GM21447 (cell line): Measurements from ENCODE around the gene ZNF385C.
"Not testable (repeated sequence)": the region's sequence is repeated elsewhere in the genome, so short reads cannot be mapped to it uniquely, and the experiment has no call there.

Source experiments
- ATAC-seq: cut with Tn5 transposase; IDR thresholded peaks from one replicate; pipeline ENCODE4 v1.9.1; 2021; ENCODE audit not compliant: unreplicated experiment

Gene ZNF385C

GRCh38 chr17:42026857-42027589 is 71.2 kb downstream of the ZNF385C start:
- ATAC-seq, result no peak

DNA sequence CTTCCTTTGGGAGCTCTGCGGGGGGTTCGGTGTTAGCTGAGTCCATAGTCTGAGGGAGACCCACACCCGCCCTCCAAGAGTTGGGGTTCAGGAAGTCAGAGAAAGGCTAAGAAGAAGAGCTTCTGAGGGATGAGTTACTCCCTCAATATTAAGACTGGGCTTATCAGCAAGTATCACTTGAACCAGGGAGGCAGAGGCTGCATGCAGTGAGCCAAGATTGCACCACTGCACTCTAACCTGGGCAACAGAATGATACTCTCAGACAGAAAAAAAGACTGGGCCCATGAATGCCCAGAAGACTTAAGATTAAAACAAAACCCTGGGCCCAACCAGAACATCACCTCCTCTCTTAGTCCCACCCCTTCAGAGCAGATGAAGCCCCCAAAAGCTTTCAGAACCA is 72.3 kb downstream of the ZNF385C start:
- no peak for ATAC-seq

DNA sequence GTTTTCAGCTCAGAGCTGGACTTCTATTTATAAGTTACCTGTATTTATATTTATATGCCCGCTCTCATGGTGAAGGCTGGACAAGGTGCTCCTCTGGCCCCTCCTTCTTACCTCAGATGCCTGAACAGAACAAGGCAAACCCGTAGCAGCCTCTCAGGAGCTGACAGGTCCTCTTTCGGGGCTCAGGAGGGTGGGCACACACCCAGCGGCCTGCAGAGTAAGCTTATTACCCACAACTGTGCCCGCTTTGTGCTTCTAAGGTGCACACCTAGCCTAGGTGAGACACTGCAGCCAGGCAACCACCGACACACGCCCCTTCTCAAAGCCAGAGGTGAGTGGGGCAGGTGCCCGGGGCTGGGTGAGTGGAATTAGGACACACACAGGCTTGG is 73.1 kb downstream of the ZNF385C start:
- ATAC-seq, result no peak

GRCh38 chr17:42023524-42024349 is 74.5 kb downstream of the ZNF385C start:
- no peak for ATAC-seq

- not testable (repeated sequence) for ATAC-seq
Observed at GRCh38 chr17:42020845-42021244, 77.4 kb downstream of the ZNF385C start.

GRCh38 chr17:42019509-42020404 is 78.5 kb downstream of the ZNF385C start, which contains the start of gene NKIRAS2:
Gene NKIRAS2, plus strand, starts transcription at chr17:42020090. Its CDS starts 1,488 bp downstream, at chr17:42021578.
- peak; percentile 47 for ATAC-seq

GRCh38 chr17:42018988-42019387 is 79.3 kb downstream of the ZNF385C start:
- ATAC-seq, result no peak

GRCh38 chr17:42018339-42018738 is 79.9 kb downstream of the ZNF385C start:
- ATAC-seq, result no peak

- no peak for ATAC-seq
Observed at GRCh38 chr17:42017866-42018200, 80.4 kb downstream of the ZNF385C start.

- peak; percentile 72 for ATAC-seq
Observed at GRCh38 chr17:42016941-42017865, 81.1 kb downstream of the ZNF385C start, which contains the start of gene DNAJC7. Gene DNAJC7, minus strand, starts transcription at chr17:42017439. Its CDS starts 23 bp downstream, at chr17:42017416.

GRCh38 chr17:42016411-42016831 is 81.9 kb downstream of the ZNF385C start:
- ATAC-seq, result no peak

DNA sequence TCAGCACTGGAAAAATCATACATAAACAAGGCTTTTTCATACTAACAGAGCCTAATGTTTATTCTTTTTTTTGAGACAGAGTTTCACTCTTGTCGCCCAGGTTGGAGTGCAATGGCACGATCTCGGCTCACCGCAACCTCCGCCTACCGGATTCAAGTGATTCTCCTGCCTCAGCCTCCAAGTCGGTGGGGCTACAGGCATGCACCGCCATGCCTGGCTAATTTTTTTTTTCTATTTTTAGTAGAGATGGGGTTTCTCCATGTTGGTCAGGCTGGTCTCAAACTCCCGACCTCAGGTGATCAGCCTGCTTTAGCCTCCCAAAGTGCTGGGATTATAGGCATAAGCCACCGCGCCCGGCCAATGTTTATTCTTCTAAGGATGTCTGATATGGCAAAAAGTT is 84.5 kb downstream of the ZNF385C start:
- ATAC-seq, result not testable (repeated sequence)

- ATAC-seq, result not testable (repeated sequence)
Observed at GRCh38 chr17:42012363-42012762, 85.9 kb downstream of the ZNF385C start.

DNA sequence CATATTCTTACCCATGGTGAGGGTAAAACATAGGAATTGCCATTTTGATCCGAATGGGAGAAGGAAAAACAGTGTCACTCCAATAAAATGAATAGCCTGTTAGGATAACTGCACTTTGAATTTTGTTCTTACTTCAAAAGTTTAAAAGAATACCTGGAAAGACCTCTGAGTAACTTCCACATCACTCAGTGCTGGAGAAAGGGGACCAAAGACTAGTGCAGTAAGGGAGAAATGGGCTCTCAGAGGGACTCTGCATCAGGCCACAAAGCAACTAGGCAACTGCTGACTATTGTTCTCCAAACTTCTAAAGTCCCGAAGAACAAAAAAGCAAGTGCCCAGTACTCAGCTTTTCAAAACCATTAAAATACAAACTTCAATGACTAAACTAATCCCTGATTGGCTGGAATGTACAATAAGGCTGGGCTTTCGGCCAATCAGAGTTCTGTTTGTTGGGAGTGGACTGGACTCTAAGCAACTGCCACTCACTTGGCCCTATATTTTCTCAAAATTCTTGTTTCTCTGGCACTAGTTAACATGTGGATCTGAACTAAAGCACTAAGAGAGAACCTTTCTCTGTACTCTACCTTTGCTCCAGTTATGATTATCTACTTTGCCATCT is 87.3 kb downstream of the ZNF385C start:
- no peak for ATAC-seq

GRCh38 chr17:42010266-42010680 is 88.0 kb downstream of the ZNF385C start:
- not testable (repeated sequence) for ATAC-seq

DNA sequence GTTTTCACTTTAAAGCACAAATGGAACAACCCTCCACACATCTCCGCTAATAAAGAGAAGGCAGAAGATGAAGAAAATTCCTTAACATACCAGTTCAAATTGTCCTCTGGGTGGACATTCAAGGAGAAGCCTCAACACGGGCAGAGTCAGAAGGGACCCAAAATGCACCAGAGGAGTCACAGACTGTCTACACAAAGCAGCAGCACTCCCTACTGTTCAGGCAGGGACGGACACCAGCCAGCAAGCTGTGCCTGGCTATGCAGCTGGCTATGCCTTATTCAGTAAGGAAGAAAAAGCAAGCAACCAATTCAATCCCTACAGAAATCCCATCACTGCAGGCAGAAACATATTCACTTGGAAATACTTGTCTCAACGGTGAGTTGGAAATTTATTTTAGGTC is 89.1 kb downstream of the ZNF385C start:
- no peak for ATAC-seq

DNA sequence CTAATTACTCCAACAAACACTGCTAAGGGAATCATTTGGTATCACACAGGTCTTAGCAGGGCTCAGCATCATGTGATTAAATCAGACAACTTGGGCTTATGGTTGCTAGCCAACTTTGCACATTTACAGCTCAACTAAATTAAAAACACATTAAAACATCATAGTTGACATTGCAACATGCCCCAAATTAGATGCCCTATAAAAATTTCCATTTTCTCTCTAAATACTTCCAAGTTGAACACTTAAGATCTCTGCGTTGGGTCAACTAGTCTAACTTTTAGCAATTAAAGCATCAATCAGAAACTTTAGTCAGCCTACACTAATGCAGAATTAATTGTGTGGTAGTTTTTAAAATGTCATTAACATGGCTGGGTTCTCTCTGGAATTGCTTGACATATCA is 93.1 kb downstream of the ZNF385C start:
- ATAC-seq, result no peak

DNA sequence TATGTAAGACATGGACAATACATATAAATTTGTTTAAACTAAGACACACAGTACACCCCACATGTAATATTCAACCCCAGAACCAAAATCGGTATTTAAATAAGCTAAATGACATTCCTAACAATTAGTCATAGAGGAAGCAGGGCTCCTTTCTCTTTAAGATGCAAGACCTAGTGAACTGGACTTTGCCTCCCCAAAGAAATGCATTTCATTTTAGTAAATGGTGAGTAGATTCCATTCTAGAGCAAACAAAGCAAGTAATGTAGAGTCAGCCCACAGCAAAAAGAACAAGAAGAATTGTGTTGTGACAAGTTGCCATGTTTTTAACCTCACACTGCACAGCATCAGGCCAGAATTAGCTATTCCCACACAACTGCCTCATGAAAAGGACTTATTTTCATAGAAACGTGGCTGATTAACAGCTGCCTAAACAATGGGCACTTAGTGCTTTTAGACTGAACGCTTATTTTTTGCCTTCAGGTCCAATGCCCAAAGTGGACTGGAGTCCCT is 95.4 kb downstream of the ZNF385C start:
- no peak for ATAC-seq

DNA sequence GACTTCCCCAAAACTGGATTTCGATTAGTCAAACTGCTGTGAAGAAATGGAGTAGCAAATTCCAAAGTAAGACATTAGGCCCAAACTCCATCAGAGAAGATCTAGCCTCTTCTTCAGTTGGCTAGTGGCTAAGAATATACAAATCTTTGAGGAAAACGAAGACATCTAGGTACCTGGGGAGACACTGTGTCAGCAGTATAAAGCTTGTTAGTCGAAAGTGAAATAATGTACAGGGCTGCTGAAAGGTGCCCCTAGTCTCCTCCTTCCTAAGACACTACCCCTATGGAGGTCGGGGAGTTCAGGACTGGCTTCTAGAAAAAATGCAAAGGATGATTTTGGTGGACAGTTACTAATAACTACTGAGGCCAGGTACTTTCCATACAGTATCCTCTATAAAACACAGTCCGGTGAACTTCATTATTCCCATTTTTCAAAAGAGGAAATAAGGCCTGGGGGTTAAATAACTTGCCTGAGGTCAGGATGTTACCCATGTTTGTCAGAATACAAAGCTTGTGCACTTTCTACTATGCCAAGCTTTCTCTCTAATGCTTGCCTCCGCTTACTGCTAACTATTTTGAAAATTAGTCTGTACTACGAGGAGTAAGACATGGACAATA is 96.0 kb downstream of the ZNF385C start:
- ATAC-seq, result no peak
